Ureter (tissue), 1 donor: Measurements from ENCODE around the gene PVALB. TPM values are rescaled to one million over a fixed set of nuclear protein-coding genes. Genes with fewer than 3 reads are reported as not detected.

Experiments used
- DNase-seq: peaks from one replicate; pipeline ENCODE4 v3.0.0-alpha.2; 2020; ENCODE audit warnings: low spot score
- total RNA-seq: library from RNA; stranded (reverse); gene quantifications from one replicate; pipeline ENCODE4 v1.2.4, GENCODE V29; 2023
- donor health status: DM: yes; HTN: yes; CAD: no.

The PVALB gene, protein sequence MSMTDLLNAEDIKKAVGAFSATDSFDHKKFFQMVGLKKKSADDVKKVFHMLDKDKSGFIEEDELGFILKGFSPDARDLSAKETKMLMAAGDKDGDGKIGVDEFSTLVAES
- total RNA-seq = 125 TPM

DNA sequence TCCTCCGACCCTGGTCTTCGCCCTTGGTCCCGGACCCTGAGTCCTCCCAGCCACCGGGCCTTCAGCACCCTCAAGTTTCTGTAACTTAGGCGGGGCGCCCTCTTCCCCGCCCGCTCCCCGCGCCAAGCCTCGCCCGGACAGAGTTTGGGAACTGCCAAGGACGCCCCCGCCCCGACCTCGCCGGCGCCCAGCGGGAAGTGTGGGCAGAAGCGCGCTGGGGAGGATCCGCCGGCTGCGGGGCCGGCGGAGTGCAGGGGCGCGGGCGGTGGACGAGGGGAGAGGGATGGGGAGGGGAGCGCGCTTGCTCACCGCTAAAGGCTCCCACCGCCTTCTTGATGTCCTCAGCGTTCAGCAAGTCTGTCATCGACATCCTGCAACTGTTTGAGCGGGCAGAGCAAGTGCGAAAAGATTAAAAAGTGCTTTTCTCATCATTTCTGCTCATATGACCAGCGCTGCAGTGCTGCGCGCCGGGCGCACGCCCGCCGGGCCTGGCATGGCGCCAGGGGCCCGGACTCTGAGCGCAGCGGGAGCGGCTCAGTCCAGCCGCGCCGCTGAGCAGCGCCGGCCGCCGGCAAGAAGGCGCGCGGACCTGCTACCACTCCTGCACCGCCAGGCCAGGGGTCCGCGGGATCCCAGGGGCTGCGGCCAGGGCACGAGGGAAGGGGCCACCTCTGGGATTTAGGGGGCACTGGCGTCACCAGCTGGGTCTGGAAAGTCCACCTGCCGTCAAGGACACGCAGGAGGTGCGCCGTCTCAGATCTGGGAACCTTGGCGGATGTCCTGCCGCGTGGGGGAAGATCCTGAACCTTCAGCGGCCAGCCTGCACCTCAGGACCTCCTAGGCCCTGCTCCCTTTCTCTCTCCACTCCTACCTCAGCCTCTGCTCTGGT is at the start of gene PVALB:
Gene PVALB (minus strand): TSS at position 400 of the 889 bp plus-strand sequence. CDS start 30 bp downstream, at position 370.
- no peak for DNase-seq

DNA sequence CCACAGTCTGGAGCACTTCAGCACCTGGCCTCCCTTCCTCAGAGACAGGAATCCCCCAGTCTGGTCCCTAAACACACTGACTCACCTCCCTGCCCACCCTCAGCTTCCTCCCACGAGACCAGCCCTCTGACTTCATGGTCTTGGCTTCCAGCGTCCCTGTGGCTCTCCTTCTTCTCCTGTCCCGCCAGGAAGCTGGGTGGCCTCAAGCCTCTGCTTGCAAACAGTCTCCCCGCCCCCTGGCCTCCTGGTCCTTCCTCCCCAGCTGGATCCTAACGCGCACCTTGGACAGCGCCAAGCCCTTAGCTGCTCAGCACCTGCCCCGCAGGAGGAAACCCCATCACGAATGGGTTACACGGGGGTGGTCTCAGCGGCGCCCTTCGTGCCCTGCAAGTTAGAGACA is 48.5 kb upstream of the PVALB start:
- no peak for DNase-seq

DNA sequence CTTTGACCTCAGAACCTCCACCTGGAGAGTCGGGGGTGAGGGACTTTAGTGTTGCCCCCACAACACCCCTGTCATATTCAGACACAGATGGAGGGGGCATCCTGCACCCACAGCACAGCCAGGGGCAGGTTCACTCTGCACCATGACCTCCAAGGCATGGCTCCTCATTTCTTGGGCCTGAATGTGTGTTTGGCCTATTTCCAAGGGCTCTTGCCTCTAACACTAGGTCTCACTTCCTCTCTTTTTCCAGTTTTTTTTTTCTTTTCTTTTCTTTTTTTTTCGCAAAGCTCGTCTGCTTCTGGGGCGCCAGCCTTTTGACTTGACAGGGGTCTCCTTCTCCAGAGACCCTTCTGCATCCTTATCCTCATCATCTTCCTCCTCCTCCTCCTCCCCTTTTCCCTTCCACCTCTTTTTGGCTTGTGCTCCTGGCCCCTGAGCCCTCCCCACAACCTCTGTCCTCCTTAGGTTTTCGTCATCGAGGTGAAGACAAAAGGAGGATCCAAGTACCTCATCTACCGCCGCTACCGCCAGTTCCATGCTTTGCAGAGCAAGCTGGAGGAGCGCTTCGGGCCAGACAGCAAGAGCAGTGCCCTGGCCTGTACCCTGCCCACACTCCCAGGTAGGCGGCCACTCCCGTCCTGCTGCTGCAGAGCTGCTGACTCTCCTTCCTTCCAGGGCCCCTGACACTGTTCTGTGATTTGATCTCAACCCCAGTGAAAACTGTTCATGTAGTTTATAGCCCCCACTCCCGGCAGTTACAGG is 47.8 kb upstream of the PVALB start:
- DNase-seq = no peak

DNA sequence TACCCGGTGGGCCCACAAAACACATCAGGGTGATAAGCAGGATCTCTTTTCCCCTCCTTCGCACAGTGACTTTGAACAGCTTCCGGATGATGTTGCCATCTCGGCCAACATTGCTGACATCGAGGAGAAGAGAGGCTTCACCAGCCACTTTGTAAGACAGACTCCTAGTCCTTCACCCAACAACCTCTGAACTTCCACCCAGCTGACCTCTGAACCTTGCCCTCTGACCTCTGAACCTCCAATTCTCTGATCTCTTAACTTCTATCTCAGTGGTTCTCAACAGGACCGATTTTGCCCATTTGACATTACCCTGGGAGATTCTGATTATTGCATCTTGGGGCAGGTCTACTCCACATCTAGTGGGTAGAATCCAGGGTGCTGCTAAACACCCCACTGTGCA is 47.1 kb upstream of the PVALB start:
- no peak for DNase-seq

DNA sequence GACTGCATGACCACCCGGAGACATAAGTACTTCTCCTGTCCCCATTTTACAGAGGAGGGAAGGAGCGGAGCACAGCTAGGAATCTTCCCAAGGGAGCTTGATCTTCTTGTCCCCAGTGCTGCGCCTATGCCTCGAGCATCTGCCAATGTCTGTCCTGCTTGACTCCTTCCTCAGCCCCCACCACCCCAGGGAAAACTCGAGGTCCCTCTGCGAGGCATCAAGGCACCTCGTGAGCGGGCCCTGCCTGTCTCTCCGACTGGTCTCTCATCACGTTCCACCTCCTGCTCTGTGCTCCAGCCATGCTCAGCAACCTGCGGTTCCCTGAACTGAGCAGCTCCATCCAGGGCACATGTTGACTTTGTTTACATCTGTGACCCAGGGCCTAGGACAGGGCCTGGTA is 46.4 kb upstream of the PVALB start:
- no peak for DNase-seq

DNA sequence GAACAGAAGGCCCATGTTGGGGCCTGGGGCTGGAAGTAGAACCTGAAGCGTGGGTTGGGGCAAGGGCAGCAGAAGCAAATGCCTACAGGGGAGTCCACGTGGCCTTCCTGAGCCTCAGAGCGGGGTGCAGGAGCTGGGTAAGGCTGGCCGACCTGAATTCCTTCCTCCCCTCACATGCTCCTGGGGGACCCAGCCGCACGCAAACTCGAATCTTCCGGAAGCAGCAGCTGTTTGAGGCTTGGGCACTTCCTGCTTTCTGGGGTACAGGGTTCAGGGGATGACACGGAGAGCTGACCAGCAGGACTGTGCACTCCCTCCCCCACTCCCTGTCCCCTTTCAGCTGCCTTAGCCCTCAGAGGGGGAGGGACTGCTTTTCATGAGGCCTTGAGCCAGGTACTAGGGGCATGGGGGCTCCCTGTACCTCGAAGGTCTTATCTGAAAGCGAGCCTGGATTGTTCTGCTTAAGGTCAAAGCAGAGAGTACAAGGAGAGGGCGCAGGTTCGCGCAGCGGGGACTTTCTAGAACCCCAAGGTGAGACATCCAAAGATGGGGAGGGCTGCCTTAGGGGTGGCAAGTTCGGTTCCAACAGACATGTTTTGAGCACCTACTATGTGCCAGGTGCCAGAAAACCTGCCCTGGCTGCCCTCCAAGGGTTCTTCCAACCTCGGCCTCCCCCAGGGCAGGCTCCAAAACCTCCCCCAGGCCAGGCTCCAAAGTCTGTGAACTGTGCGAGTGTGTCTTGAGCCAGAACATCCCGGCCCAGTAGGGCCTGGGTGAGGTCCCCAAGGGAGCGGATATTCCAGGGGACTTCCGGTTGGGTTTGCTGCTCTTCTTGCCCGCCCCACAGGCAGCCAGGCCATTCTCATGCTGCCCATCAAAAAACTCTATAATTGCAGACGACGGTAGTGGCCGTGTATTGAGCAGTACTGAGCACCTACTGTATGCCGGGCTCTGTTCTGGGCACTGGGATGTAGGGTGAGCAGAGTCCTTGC is 45.7 kb upstream of the PVALB start:
- DNase-seq = no peak

DNA sequence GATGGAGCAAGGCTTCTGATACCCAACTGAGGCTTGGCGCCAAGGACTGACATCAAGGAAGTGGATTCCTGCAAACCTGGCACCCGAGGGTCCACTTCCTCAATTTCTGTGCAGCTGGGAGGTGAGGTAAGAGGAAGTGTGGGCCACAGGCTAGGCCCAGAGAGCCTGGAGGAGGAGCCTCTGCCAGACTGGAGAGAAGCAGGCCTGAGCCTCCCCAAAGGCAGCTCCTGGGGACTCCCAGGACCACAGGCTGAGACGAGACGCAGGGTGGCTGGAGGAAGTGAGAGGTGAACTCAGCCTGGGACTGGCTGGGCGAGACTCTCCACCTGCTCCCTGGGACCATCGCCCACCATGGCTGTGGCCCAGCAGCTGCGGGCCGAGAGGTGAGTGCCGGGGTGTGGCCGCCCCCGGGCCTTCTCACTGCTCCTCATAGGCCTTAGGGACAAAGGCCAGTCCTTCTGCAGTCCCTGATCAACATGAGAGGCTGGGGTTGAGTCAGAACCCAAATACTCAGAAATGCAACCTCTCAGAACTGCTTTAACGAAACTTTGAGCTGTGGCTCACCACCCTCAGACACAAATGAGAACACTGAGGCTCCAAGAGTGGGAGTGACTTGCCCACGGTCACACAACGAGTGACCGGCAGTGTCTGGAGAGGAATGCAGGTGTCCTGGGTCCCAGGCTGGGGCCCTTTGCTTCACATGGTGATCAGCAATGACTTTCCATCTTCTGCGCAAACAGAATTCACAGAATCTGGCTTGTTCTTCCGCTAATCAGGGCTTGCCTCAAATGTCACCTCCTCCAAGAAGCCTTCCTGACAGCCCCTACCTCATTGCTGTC is 44.2 kb upstream of the PVALB start, which contains the start of gene NCF4:
Gene NCF4 (plus strand): TSS at position 186 of the 839 bp plus-strand sequence. CDS start 166 bp downstream, at position 352.
- DNase-seq = peak; percentile 82

DNA sequence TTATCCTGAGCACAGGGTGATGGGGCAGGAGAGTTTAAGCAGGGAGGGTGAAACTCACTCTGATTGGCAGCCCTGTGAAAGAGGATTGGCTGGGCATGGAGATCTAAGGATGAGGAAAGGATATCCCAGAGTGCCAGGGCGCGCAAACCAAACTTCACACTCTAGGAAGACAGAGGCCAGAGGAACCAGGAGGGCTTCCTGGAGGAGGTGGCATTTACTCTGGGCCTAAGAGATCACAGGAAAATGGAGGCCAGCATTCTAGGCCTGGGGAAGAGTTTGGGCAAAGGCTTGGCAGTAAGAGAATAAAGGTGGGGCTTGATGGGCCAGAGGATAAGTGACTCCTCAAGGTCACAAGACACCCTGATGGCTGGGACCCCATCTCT is 43.6 kb upstream of the PVALB start:
- DNase-seq = no peak

DNA sequence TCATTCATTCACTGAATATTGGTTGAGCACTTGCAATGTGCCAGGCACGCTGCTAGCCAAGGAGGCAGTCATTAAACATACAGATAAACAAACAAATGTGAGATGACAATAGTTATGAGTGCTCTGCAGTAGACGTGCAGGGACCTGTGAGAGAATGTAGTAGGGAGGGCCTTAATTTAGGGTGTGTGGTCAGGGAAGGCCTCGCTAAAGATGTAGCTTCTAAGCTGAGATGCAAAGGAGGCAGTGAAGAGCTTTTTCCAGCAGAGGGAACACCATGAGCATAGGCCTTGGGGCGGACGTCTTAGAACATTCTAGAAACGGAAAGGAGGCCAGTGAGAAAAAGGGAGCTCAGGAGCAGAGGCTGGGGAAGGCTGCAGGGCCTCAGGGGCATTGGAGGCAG is 43.2 kb upstream of the PVALB start:
- DNase-seq = no peak

DNA sequence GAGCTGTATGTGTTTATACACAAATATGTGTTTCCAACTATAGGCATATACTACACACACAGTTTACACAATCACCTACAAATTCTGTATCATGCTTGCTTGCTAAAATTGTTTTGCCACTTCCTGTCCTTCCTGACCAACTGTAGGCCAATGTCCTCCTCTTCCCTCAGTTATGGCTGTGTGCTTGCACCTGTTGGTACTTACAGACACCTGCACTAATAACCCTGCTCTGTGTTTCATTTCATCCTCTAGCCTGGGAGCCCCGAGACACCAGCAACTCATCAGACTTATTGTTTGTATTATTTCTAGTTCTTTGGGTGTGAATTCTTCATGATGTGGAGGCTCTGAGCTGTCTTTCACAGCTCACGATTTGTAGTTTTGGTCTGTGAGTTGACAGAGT is 42.1 kb upstream of the PVALB start:
- no peak for DNase-seq

DNA sequence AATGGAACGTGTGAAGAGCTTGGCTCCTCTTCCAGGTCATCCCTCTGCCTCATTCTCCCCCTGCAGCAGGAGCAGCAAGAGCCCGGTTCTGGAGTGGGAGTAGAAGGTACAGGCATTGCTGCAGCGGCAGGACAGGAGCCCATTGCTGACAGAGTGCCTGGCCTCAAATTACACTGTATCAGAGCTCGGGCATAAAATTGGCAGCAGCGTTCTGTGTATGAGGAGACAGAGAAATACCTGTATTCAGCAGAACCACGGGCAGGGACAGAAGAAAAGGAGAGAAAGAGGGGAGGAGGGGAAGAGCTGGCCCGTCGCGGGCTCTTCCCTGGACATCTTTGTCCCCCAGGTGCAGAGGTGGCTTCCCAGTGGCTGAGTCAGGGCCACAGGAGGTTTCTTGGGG is 41.3 kb upstream of the PVALB start:
- no peak for DNase-seq

DNA sequence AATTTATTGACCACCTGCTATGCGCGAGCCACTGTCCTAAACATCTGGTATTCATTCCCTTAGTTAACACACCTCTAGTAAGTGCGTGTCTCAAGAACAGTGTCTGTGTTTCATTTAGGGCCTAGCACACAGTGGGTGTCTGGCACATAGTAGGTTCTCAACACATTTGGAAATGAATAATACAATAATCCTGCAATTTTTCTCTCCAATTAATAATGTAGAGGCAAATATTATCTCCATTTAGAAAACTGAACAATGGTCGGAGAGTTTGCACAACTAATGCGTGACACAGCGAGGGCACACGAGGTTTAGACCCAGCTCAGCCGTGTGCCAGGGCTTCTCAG is 39.9 kb upstream of the PVALB start:
- DNase-seq = no peak

DNA sequence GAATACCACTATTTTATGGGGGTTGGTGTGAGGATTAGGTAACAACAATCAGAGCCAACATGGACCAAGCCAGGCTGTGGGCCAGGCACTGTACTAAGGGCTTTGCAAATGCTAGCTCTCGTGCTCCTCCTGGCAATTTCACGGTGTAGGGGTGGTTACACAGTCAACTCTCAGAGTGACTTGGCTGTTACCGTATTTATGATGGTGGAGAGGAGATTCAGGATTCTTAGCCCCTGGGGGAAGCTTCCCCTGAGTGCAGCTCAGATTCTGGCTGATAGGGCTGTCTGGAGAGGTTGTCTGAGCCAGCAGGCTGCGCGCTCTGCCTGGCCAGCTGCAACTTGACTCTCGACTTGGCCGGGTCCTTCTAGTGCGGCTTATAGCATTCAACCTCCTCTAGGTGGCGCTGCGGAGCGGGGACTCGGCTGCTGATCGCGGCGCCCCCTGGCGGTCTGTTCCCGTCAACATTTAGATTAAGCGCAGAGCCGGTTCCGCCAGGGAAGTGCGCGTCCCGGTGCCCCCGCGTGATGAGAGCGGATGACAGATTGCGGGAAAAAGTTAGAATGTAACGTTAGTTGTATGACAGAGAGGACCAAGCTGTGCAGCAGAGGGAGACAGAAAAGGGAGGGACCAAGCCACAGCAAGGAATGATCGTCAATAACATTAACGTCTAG is 39.4 kb upstream of the PVALB start:
- peak; percentile 92 for DNase-seq

DNA sequence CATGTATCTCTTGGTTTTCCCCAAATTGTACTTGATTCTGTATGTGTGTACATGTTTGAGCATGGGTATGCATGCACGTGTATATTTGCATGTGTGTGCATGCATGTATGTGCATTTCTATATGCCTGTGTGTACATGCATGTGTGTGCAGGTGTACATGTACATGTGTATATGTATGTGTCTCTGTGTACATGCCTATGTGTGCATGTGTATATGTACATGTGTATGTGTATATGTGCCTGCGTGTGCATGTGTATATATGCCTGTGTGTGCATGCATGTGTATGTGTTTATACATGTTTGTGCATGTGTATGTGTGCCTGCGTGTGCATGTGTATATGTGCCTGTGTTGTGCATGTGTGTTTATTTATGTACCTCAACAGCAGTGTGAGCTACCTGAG is 38.6 kb upstream of the PVALB start:
- no peak for DNase-seq

DNA sequence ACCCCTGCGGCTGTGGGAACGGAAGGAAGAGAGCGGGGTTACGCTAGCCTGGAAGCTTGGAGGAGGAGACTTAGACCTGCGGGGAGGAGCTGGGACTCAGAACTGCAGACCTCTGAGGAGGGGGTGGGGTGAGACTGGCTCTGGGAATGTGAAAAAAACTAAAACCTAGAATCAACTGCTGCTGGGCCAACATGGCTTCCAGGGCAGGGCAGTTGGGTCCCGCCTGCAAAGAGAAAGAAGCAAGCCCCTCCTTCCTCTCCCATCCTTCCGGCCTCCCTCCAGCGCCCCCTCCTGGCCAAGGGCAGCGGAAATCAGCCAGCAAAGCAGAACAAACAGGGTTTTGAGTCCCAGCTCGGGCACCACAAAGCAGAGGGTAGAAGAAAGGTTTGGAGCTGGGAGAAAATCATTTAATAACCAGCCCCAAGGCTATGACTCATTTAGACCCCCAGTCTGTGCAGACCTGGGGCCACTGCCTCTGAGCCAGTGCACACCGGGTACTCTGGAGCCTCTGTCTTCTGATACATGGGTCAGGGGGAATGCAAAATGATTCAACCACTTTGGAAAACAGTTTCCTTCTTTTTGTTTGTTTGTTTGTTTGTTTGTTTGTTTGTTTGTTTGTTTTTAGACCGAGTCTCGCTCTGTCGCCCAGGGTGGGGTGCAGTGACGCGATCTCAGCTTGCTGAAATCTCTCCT is 36.7 kb upstream of the PVALB start:
- DNase-seq = peak; percentile 85

DNA sequence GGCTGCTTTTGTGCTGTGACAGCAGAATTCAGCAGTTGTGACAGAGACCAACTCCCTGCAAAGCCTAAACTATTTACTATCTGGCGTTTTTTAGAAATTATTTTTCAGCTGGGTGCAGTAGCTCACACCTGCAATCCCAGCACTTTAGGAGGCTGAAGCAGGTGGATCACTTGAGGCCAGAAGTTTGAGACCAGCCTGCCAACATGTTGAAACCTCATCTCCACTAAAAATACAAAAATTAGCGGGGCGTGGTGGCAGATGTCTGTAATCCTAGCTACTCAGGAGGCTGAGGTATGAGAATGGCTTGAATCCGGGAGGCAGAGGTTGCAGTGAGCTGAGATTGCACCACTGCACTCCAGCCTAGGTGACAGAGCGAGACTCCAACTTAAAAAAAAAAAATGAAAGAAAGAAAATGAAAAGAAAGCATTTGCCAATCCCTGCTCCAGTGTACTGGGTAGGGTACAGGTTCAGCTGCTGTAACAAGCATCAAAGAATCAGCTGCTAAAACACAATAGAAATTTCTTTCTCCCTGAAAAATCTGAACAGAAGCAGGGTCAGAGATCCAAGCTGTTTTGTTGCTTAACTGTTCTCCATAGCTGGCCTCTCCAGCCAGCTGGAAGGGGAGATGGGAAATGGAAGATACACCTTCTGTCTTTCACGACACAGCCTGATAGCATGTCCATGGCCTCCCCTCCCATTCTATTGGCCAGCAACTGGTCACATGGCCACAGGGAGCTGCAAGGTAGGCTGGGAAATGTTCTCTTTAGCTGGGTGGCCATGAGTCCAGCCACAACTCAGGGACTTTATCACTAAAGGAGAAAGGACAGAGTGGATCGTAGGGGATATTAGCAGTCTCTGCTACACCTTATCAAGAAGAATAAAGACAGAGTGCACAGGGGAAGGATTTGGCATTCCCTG is 35.5 kb upstream of the PVALB start:
- no peak for DNase-seq

DNA sequence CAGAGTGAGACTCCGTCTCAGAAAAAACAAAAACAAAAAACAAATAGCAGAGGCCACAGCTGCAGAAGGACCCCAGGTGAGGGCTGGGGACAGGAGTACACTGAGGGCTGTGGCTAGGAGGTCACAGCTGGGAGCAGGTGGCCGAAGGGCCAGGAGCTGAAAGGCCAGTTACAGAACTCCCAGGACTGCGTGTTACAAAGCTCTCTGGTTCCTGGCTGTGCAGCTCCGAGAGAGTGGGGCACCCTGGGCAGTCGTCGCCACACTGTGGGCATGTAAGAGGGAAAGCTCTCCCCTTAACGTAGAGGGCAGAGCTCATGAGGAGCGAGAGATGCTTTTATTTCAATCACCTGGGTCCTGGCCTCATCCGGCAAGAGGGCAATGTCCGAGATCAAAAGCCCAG is 33.8 kb upstream of the PVALB start:
- DNase-seq = no peak

DNA sequence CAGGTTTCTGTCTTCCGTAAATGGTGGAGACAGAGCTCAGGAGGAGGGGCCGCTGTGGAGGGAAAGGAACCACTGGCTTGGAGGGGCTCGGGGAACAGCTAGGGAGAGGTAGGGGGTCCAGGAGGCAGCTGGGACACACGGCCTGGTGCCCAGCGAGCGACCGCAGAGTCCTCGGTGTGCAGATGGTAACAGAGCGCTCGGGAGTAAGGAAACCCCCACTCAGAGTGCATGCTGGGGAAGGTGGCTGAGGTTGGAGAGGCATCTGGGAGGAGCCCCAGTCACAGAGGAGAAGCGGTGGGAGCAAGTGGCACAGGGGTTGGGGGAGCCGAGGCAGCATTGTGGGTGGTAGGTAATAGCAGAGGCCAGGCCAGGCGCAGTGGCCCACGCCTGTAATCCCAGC is 33.2 kb upstream of the PVALB start:
- DNase-seq = no peak
